ENCODE results near the gene PRR30.
"Not testable (repeated sequence)": the region's sequence is repeated elsewhere in the genome, so short reads cannot be mapped to it uniquely, and the experiment has no call there.

Gene PRR30

GRCh38 chr2:27177441-27178351 is 38.5 kb upstream of the PRR30 start:
- TF ChIP-seq CTCF (IDR thresholded peaks at IDR 0.05; ENCODE audit: low read depth, low read length): no peak
- H3K4me3 ChIP-seq (ENCODE audit: low read depth, low read length): no peak overlapping the region

GRCh38 chr2:27175781-27176180 is 36.6 kb upstream of the PRR30 start:
- H3K4me3 ChIP-seq (ENCODE audit: low read depth, low read length): not testable (repeated sequence)

GRCh38 chr2:27175330-27175729 is 36.1 kb upstream of the PRR30 start:
- no peak overlapping the region for H3K4me3 ChIP-seq (ENCODE audit: low read depth, low read length)
- TF ChIP-seq CTCF (IDR thresholded peaks at IDR 0.05; ENCODE audit: low read depth, low read length): no peak

GRCh38 chr2:27174638-27175037 is 35.4 kb upstream of the PRR30 start:
- H3K4me3 ChIP-seq (ENCODE audit: low read depth, low read length): no peak overlapping the region
- TF ChIP-seq CTCF (IDR thresholded peaks at IDR 0.05; ENCODE audit: low read depth, low read length): no peak

- no peak for TF ChIP-seq CTCF (IDR thresholded peaks at IDR 0.05; ENCODE audit: low read depth, low read length)
- H3K4me3 ChIP-seq (ENCODE audit: low read depth, low read length): no peak overlapping the region
Measured at GRCh38 chr2:27171351-27171848, 32.2 kb upstream of the PRR30 start.

- no peak overlapping the region for H3K4me3 ChIP-seq (ENCODE audit: low read depth, low read length)
- no peak for TF ChIP-seq CTCF (IDR thresholded peaks at IDR 0.05; ENCODE audit: low read depth, low read length)
Measured at GRCh38 chr2:27170581-27171337, 31.5 kb upstream of the PRR30 start.

- no peak for TF ChIP-seq CTCF (IDR thresholded peaks at IDR 0.05; ENCODE audit: low read depth, low read length)
- H3K4me3 ChIP-seq (ENCODE audit: low read depth, low read length): no peak overlapping the region
Measured at GRCh38 chr2:27164960-27165763, 26.0 kb upstream of the PRR30 start.
